ENCODE data around the gene CTPS2. TPM values are rescaled to one million over a fixed set of nuclear protein-coding genes. Genes with fewer than 3 reads are reported as not detected.

CTPS2 gene
- total and polyA plus RNA-seq, 2 experiments from 2014 or later, result 10.4 to 35.5 TPM

DNA sequence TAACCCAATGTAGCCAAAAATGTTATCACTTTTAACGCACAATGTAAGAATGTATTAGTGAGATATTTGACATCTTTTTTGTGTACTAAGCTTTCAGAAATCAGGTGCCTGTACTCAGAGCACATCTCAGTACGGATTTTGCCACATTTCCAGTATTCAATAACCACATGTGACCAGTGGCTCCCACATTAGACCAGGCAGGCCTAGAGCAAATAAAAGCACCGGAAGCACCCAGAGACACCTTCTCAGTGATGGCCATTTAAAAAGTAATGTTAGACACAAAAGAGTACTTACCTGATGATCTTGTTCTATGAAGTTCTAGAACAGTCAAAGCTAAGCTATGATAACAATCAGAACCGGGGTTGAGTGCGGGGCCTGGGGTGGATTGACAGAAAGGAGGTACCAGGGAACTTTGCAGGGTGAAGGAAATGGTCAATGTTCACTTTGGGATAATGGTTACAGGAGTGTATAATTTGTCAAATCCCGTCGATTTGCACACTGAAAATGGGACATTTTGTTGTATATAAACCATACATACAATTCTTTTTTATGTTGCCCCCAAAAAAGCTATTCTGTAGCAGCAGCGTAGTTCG lies 1.2 kb downstream of the CTPS2 start:
- Histone ChIP-seq H3K27ac (ENCODE audit: low read depth) (peak overlapping the region; percentile 26; the same call in 1 of the 2 replicates), H3K4me1 (ENCODE audit: insufficient read depth) (0 out of 2 replicates have a peak, but pooled peaks cover 3% of the 10 kb centered on the region), H3K9me2 (ENCODE audit: insufficient read depth) (no peaks in the 10 kb centered on the region), H3K27me3 (ENCODE audit: insufficient read depth) (no peaks in the 10 kb centered on the region), H3F3A (replicated peaks; ENCODE audit: low read depth) (no peaks in the 10 kb centered on the region), H2AFZ (no peak overlapping the region), H3K36me3 (ENCODE audit: insufficient read depth) (no peaks in the 10 kb centered on the region), H3K4me2 (peak overlapping the region; percentile 79), H3K79me2 (replicated peaks; ENCODE audit: insufficient read depth) (peaks cover 20% of the 10 kb centered on the region), H3K4me3 (peak overlapping the region; percentile 71), H4K20me1 (replicated peaks; ENCODE audit: insufficient read depth) (no peaks in the 10 kb centered on the region)
- Mint-ChIP-seq H3K36me3 (ENCODE audit: low read depth) (peaks cover 21% of the 10 kb centered on the region; the same call in 2 of the 3 replicates), H3K4me3 (peak overlapping the region; percentile 90), H3K4me1 (peaks cover 7% of the 10 kb centered on the region; the same call in 2 of the 3 replicates), H3K27ac (peak overlapping the region; percentile 83), H3K27me3 (ENCODE audit: insufficient read depth, low read depth, poor library complexity) (peaks cover 2% of the 10 kb centered on the region), H3K9me3 (no peaks in the 10 kb centered on the region; the same call in 2 of the 3 replicates)
- no peak for TF ChIP-seq EZH2phosphoT487 (IDR thresholded peaks at IDR 0.05; ENCODE audit: unreplicated experiment)
- TF ChIP-seq JUNB (IDR thresholded peaks at IDR 0.05; ENCODE audit: unreplicated experiment), result no peak
- TF ChIP-seq CREB1 (CRISPR knock-in tag; IDR thresholded peaks at IDR 0.05; ENCODE audit: low read depth), result no peak
- TF ChIP-seq, protein P1, sequence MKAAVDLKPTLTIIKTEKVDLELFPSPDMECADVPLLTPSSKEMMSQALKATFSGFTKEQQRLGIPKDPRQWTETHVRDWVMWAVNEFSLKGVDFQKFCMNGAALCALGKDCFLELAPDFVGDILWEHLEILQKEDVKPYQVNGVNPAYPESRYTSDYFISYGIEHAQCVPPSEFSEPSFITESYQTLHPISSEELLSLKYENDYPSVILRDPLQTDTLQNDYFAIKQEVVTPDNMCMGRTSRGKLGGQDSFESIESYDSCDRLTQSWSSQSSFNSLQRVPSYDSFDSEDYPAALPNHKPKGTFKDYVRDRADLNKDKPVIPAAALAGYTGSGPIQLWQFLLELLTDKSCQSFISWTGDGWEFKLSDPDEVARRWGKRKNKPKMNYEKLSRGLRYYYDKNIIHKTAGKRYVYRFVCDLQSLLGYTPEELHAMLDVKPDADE (IDR thresholded peaks at IDR 0.05), result no peak
- TF ChIP-seq, protein P2, sequence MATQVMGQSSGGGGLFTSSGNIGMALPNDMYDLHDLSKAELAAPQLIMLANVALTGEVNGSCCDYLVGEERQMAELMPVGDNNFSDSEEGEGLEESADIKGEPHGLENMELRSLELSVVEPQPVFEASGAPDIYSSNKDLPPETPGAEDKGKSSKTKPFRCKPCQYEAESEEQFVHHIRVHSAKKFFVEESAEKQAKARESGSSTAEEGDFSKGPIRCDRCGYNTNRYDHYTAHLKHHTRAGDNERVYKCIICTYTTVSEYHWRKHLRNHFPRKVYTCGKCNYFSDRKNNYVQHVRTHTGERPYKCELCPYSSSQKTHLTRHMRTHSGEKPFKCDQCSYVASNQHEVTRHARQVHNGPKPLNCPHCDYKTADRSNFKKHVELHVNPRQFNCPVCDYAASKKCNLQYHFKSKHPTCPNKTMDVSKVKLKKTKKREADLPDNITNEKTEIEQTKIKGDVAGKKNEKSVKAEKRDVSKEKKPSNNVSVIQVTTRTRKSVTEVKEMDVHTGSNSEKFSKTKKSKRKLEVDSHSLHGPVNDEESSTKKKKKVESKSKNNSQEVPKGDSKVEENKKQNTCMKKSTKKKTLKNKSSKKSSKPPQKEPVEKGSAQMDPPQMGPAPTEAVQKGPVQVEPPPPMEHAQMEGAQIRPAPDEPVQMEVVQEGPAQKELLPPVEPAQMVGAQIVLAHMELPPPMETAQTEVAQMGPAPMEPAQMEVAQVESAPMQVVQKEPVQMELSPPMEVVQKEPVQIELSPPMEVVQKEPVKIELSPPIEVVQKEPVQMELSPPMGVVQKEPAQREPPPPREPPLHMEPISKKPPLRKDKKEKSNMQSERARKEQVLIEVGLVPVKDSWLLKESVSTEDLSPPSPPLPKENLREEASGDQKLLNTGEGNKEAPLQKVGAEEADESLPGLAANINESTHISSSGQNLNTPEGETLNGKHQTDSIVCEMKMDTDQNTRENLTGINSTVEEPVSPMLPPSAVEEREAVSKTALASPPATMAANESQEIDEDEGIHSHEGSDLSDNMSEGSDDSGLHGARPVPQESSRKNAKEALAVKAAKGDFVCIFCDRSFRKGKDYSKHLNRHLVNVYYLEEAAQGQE (IDR thresholded peaks at IDR 0.05; ENCODE audit: unreplicated experiment), result no peak
- no peak for TF ChIP-seq STAT1 (IDR thresholded peaks at IDR 0.05; ENCODE audit: unreplicated experiment)
- no peak for TF ChIP-seq ZNF114 (CRISPR knock-in tag; IDR thresholded peaks at IDR 0.05)
- no peak for TF ChIP-seq POLR2AphosphoS5 (IDR thresholded peaks at IDR 0.05; ENCODE audit: low read depth)
- no peak for TF ChIP-seq NANOG (IDR thresholded peaks at IDR 0.05; ENCODE audit: borderline replicate concordance)
- TF ChIP-seq, protein P3, sequence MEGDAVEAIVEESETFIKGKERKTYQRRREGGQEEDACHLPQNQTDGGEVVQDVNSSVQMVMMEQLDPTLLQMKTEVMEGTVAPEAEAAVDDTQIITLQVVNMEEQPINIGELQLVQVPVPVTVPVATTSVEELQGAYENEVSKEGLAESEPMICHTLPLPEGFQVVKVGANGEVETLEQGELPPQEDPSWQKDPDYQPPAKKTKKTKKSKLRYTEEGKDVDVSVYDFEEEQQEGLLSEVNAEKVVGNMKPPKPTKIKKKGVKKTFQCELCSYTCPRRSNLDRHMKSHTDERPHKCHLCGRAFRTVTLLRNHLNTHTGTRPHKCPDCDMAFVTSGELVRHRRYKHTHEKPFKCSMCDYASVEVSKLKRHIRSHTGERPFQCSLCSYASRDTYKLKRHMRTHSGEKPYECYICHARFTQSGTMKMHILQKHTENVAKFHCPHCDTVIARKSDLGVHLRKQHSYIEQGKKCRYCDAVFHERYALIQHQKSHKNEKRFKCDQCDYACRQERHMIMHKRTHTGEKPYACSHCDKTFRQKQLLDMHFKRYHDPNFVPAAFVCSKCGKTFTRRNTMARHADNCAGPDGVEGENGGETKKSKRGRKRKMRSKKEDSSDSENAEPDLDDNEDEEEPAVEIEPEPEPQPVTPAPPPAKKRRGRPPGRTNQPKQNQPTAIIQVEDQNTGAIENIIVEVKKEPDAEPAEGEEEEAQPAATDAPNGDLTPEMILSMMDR (conservative IDR thresholded peaks at IDR 0.05; ENCODE audit: low read depth in 2 of 2), result no peak
- no peak for DNase-seq (ENCODE audit: low spot score)
- no peak for ATAC-seq
